B cell (primary cell): ENCODE measurements around the gene TTC21B. TPM values are rescaled to one million over a fixed set of nuclear protein-coding genes. Genes with fewer than 3 reads are reported as not detected.
A peak's percentile ranks its signal among the peaks of the same experiment; 100 is the strongest.

ENCODE experiments used
- ATAC-seq: fragments of 200-7000 bp; cut with Tn5 transposase; one replicate; pipeline ENCODE4 v1.10.0; 2021; ENCODE audit warnings: low read depth, mild to moderate bottlenecking, moderate number of reproducible peaks, moderate library complexity
- CTCF ChIA-PET: fragments of 350-600 bp; sonication (Branson Sonifier 250); formaldehyde crosslinking; loops from one replicate; lab custom pipeline; 2021; ENCODE audit warnings: antibody characterized with exemption, inconsistent platforms; lab: Charles Lee
- POLR2A ChIA-PET: fragments of 350-600 bp; sonication (Branson Sonifier 250); formaldehyde crosslinking; loops from one replicate; lab custom pipeline; 2021; ENCODE audit warnings: antibody characterized with exemption; lab: Charles Lee
- DNase-seq: peaks from one replicate; pipeline ENCODE4 v3.0.0; 2013
- H2AFZ ChIP-seq: 2 replicates; pipeline ENCODE4 v1.6.1; 2012; ENCODE audit warnings: mild to moderate bottlenecking, low read depth, low read length; ENCODE audit not compliant: insufficient read depth, poor library complexity, severe bottlenecking
- H3K27ac ChIP-seq, 2 donors: 1 replicate in 1 of 2; 2 replicates in 1 of 2; pipeline ENCODE4 v1.5.1; 2012 to 2013; ENCODE audit warnings: low read length in 2 of 2, mild to moderate bottlenecking in 2 of 2, moderate library complexity in 1 of 2
- H3K27me3 ChIP-seq, 4 experiments: fragments of 200-600 bp in 1 of 4; sonication (generic) in 1 of 4; replicated peaks in 1 of 4; 1 replicate in 2 of 4; 2 replicates in 2 of 4; pipeline versions ENCODE4 v1.6.1 to v1.7.0; 2013 to 2016; ENCODE audit warnings: low read length in 3 of 4, mild to moderate bottlenecking in 2 of 4, mixed read lengths in 1 of 4, moderate library complexity in 1 of 4; ENCODE audit not compliant: insufficient read depth in 4 of 4, control insufficient read depth in 3 of 4; ENCODE audit errors: control extremely low read depth in 1 of 4
- H3K36me3 ChIP-seq, 2 experiments: replicated peaks in 1 of 2; 1 replicate in 1 of 2; 2 replicates in 1 of 2; pipeline versions ENCODE4 v1.6.1 to v1.7.1; 2013; ENCODE audit warnings: low read length in 1 of 2; ENCODE audit not compliant: insufficient read depth in 2 of 2, control insufficient read depth in 1 of 2; ENCODE audit errors: control extremely low read depth in 1 of 2, extremely low read depth in 1 of 2
- H3K4me1 ChIP-seq, 2 donors: fragments of 200-600 bp in 1 of 2; sonication (generic) in 1 of 2; 1 replicate in 1 of 2; 2 replicates in 1 of 2; pipeline versions ENCODE4 v1.5.1 to v1.6.1; 2013 to 2017; ENCODE audit warnings: low read length in 2 of 2; ENCODE audit not compliant: control insufficient read depth in 2 of 2, insufficient read depth in 2 of 2
- H3K4me2 ChIP-seq: replicated peaks from 2 replicates; pipeline ENCODE3; 2012; ENCODE audit warnings: mild to moderate bottlenecking, low read depth, low read length; ENCODE audit not compliant: poor library complexity, severe bottlenecking
- H3K4me3 ChIP-seq, 5 experiments: fragments of 200-600 bp in 1 of 5; sonication (generic) in 1 of 5; 1 replicate in 3 of 5; 2 replicates in 2 of 5; pipeline versions ENCODE4 v1.5.1 to v1.7.0; 2011 to 2016; ENCODE audit warnings: low read length in 4 of 5, mild to moderate bottlenecking in 4 of 5, low read depth in 2 of 5, control low read depth in 1 of 5, moderate library complexity in 1 of 5; ENCODE audit not compliant: insufficient read depth in 1 of 5; ENCODE audit errors: control extremely low read depth in 1 of 5, extremely low read depth in 1 of 5
- H3K79me2 ChIP-seq: fragments of 200-600 bp; sonication (generic); one replicate; pipeline ENCODE4 v1.6.0; 2016; ENCODE audit warnings: low read length; ENCODE audit not compliant: control insufficient read depth, insufficient read depth
- H3K9ac ChIP-seq: fragments of 200-600 bp; sonication (generic); 2 replicates; pipeline ENCODE4 v1.6.1; 2017; ENCODE audit warnings: mild to moderate bottlenecking, low read length, moderate library complexity
- H3K9me3 ChIP-seq, 3 donors: one replicate each; pipeline versions ENCODE4 v1.6.1 to v1.7.1; 2013; ENCODE audit warnings: low read length in 2 of 3; ENCODE audit not compliant: control insufficient read depth in 2 of 3, insufficient read depth in 1 of 3; ENCODE audit errors: control extremely low read depth in 1 of 3
- H4K20me1 ChIP-seq: 2 replicates; pipeline ENCODE4 v1.6.0; 2012; ENCODE audit warnings: mild to moderate bottlenecking, low read length; ENCODE audit not compliant: insufficient read depth, control insufficient read depth, poor library complexity, severe bottlenecking
- H3K27ac Mint-ChIP-seq: one replicate; pipeline ENCODE4 v1.8.0; 2021; ENCODE audit warnings: mixed read lengths
- H3K27me3 Mint-ChIP-seq: one replicate; pipeline ENCODE4 v1.8.0; 2021; ENCODE audit warnings: mixed read lengths
- H3K4me1 Mint-ChIP-seq: one replicate; pipeline ENCODE4 v1.8.0; 2021; ENCODE audit warnings: mixed read lengths
- H3K4me3 Mint-ChIP-seq: one replicate; pipeline ENCODE4 v1.8.0; 2021; ENCODE audit warnings: mixed read lengths
- H3K9me3 Mint-ChIP-seq: one replicate; pipeline ENCODE4 v1.8.0; 2022; ENCODE audit warnings: mixed read lengths; ENCODE audit not compliant: insufficient read depth
- CTCF ChIP-seq: fragments of 200-600 bp; IDR thresholded peaks from one replicate; pipeline ENCODE4 v1.8.0; 2022; ENCODE audit warnings: antibody characterized with exemption, mild to moderate bottlenecking
- EZH2 ChIP-seq: IDR thresholded peaks from 2 replicates; pipeline ENCODE4 v1.6.1; 2012; ENCODE audit warnings: borderline replicate concordance, low read depth, mild to moderate bottlenecking, moderate library complexity, low read length; ENCODE audit not compliant: insufficient read depth, poor library complexity, severe bottlenecking
- WGBS: methylation state at CpG from one replicate; pipeline ENCODE4 v1.1.5; 2013; ENCODE audit warnings: missing lambda C conversion rate; ENCODE audit not compliant: insufficient coverage; 5-methylcytosine and 5-hydroxymethylcytosine counted together
- intact Hi-C: fragments of 100-400 bp; cut with micrococcal nuclease; formaldehyde crosslinking; loops from one replicate; pipeline ENCODE4 v1.10.0; 2022
- polyA plus RNA-seq: library from polyadenylated mRNA; depleted of rRNA; stranded (reverse); fragments of >200 nt; gene quantifications from 2 replicates; pipeline ENCODE4 v1.2.3, GENCODE V29; 2012
- total RNA-seq, 2 donors: library from RNA; stranded (reverse); fragments of 120-200 nt in 1 of 2; gene quantifications; 1 replicate in 1 of 2; 2 replicates in 1 of 2; pipeline versions ENCODE4 v1.2.3 to v1.2.4, GENCODE V29; 2013 to 2022

Gene TTC21B
- total and polyA plus RNA-seq, 2 donors (not counting 1 experiment from before 2014, with no cell fraction given) = 11.5 to 41.5 TPM

DNA sequence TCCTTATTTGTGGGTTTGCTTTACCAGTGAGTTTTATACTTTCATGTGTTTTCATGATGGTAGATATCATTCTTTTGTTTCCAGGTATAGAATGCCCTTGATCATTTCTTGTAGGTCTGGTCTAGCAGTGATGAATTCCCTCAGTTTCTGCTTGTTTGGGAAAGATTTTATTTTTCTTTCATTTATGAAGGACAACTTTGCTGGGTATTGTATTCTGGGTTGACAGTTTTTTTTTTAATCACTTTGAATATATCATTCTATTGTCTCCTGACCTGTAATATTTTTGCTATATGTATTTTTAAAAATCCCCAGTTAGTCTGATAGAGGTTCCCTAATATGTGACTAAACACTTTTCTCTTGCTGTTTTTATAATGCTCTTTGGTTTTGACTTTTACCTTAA, 101.2 kb downstream of the TTC21B start:
- Histone ChIP-seq H3K4me2 (no peak overlapping the region), H3K27ac (no peak overlapping the region), H4K20me1 (no peaks in the 10 kb centered on the region), H3K4me3 (no peak overlapping the region), H3K9me3 (peaks cover 0 to 22% (median 17%) of the 10 kb centered on the region in 3 donors), H3K36me3 (no peaks in the 10 kb centered on the region), H3K9ac (no peak overlapping the region), H3K79me2 (no peaks in the 10 kb centered on the region), H3K4me1 (no peaks in the 10 kb centered on the region), H3K27me3 (no peaks in the 10 kb centered on the region), H2AFZ (no peak overlapping the region)
- DNase-seq (no peak), ATAC-seq (no peak)
- Mint-ChIP-seq H3K27ac (no peak overlapping the region), H3K4me1 (no peaks in the 10 kb centered on the region), H3K9me3 (peaks cover 20% of the 10 kb centered on the region), H3K4me3 (no peak overlapping the region), H3K27me3 (no peaks in the 10 kb centered on the region)
- intact Hi-C loops = no loop called here
- no peak for TF ChIP-seq EZH2
- no peak for TF ChIP-seq CTCF
- CTCF ChIA-PET = no interaction called here
- POLR2A ChIA-PET = no interaction called here

DNA sequence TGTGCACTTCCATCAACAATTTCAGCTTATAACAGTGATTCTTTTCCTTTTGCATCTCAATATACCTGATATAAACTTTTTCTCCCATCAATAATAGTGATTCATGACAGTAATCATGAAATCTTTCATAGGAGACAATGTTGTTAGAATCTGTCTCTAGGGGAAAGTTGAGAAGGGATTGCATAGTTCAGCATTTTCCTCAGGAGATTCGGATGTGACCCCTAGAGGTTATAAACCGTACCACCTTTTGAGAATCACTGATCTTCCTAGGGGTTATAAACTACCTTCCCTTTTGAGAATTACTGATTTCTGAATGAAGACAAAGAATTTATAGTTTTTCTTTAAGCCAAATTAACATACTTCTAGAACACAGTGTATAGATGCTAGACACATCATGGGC, 106.6 kb downstream of the TTC21B start:
- Histone ChIP-seq H3K79me2 (no peaks in the 10 kb centered on the region), H3K4me2 (no peak overlapping the region), H4K20me1 (no peaks in the 10 kb centered on the region), H3K9me3 (peaks cover 0 to 3% (median 0%) of the 10 kb centered on the region in 3 donors), H3K27ac (no peak overlapping the region), H2AFZ (no peak overlapping the region), H3K4me3 (no peak overlapping the region), H3K4me1 (no peaks in the 10 kb centered on the region), H3K27me3 (no peaks in the 10 kb centered on the region), H3K9ac (no peak overlapping the region), H3K36me3 (no peaks in the 10 kb centered on the region)
- peak; percentile 18 for DNase-seq
- Mint-ChIP-seq H3K4me3 (no peak overlapping the region), H3K27me3 (no peaks in the 10 kb centered on the region), H3K9me3 (peaks cover 9% of the 10 kb centered on the region), H3K4me1 (no peaks in the 10 kb centered on the region), H3K27ac (no peak overlapping the region)
- CTCF ChIA-PET = interaction anchor here (0.6 to 1.8 kb wide), 3 partner anchors 69 to 445 kb away, joined by 3 to 5 read pairs (median 3); no protein-coding TSS in a partner anchor
- no CpG with 5 or more reads among the region's 2 CpGs for WGBS
- no peak for ATAC-seq
- intact Hi-C loops = loop anchor here (10.0 kb wide), 1 partner anchor 52 kb away; the partner anchor contains the start of gene GALNT3
- POLR2A ChIA-PET = no interaction called here
- no peak for TF ChIP-seq EZH2
- TF ChIP-seq CTCF = peak; percentile 18
